Amniotic epithelial cell (primary cell): ENCODE data around the gene CALML4.
A peak's percentile ranks its signal among the peaks of the same experiment; 100 is the strongest.
"Not testable (repeated sequence)": the region's sequence is repeated elsewhere in the genome, so short reads cannot be mapped to it uniquely, and the experiment has no call there.

Source experiments
- DNase-seq: peaks from one replicate; pipeline ENCODE4 v3.0.0-alpha.2; 2010; ENCODE audit warnings: low read depth

Gene CALML4

DNA sequence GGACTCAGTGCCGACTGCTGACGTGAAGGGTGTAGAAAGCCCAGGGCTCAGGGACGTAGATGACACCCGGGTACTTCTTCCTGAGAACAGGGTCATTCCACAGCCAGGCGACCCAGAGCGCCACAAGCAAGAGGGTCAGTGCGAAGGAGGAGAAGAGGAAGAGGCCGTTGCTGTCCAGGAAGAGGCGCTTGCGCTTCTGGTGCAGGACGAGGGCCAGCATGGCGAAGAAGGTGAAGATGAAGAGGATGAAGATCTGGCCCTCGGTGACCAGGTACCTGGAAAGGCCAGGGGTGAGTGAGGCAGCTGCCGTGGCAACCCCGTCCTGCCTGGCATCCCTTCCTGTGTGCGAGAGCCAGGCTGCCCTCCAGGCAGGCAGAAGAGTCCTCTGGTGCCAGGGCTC, 3.0 kb upstream of the CALML4 start:
- DNase-seq: no peak

DNA sequence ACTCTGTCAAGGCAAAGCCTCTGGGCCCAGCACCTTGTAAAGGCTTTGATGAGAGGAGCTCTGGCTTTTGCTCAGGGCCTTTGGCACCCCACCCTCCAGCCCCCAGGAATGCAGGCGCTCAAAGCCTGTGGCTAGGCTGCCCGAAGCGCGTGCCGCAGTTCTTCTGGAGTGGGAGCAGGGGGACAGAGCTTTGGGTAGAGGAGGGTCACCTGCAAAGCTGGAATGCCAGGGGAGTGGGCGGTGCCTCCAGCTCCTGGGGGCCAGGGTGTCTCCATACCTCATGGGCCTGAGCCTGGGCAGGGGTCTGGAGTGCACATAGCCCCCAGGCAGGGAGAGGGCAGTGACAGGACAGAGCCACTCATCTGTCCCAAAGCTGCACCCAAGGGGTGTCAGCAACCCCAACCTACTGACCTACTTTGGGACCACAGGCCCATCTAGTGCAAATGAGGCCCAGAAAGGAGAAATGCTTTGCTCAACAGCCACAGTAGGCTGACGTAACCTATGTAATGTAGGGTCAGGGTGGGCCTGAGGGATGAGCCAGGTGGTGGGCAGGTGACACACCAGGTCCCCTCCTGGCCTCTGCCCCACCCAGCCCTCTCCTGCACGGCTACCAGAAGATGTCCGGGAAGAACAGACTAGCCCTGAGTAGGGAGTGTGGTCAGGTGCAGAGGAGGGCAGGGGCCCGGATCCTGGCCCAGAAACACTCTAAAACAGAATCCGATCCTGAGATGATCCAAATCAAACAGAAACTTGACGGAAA, 2.2 kb upstream of the CALML4 start:
- no peak for DNase-seq

DNA sequence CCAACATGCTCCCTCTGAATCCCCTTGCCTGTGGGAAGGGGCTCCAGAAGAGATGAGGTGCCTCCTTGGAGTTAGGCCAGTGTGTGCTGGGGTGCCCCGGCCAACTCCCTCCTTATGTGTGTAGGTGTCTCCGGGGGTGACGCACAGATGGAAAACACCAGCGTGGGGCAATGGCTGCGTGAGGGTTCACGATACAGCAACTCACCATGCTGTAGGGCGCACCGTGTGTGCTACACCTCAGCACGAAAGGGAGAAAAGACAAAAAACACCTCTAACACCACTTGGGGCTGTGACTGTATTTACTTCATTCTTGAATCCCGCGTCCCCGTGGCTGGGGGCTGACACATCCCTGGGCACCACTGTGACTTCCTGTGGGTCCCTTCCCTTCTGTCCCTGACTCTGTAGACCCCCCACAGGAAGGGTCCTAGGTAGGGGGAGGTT, 1.6 kb upstream of the CALML4 start:
- no peak for DNase-seq

DNA sequence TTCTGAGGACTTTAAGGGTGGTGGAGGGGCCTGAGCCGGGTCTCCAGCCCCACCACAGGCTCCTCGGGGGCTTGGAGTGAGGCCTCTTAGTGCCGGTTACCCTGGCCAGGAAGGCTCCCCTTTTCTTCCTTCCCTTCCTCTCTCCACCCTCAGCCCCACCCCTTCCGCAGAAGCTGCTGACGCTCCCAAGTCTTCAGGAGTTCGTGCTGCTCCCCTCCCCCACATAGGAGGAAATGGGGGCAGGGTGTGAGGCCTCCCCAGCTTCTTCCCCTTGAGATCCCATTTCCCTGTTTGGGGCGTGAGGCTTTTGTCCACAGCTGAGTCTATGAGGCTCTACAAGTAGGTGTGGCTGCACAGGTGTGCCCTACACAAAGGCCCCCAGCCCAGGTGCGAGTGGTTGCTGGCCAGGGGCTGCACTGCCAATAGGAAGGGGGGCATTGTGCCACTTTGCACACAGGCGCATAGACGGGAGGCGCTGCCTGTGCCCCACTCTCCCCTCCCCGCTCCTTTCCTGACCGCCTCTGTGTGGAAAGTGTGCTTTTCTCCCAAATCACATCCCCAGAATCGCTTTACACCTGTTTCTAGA, 915 bp upstream of the CALML4 start:
- DNase-seq: no peak

DNA sequence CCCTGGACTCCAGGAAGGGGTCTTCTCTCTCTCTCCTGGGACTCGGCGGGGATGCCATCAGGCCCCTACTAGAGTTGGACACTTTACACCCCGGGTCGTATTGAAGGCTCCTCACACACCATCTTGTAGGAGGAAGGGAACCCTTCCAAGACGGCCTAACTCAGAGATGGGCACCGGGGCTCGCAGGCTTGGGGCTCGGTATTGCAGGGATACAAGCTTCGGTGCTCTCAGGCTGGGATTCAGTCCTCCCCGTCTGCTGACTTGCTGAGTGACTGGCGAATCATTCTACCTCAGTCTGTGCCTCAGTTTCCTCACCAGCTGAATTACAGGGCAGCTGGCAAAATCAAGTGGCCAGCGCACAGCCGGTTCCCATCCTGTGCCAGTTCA, 419 bp upstream of the CALML4 start:
- no peak for DNase-seq

DNA sequence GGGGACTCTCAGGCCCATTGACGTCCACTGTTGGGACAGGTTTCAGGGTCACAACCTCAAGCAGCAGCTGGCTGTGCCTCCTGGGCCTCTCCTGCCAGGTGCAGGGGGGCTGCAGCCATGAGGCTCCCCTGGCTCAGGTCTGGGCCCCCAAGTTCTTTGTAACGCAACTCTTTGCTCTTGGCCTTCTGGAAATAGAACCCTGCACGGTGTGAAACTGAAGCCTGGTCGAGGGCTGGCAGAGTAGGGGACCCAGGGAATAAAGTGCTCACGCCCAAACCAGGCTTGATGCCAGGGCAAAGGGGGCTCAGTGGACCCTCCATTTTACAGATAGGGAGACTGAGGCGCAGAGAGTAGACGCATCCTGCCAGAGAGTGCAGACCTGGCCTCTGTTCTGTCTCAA, 771 bp downstream of the CALML4 start:
- DNase-seq: no peak

DNA sequence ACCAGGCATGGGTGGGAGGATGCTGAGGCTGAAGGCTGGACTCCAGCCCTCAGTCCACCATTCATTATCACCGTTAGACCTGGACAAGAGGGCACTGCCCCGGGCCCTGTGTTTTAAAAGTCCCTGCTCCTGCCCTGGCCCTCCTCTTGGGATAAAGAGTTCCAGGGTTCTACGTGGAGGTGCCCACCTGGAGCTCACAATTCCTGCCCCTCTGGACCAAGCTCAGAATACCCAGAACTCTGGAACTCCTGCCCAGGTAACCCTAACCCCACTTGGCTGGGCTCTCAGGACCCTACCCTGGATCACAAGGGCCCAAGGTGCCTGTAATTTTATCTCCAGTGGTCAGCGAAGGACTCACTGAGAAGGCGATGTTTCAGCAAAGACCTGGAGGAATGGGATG, 1.2 kb downstream of the CALML4 start:
- no peak for DNase-seq

DNA sequence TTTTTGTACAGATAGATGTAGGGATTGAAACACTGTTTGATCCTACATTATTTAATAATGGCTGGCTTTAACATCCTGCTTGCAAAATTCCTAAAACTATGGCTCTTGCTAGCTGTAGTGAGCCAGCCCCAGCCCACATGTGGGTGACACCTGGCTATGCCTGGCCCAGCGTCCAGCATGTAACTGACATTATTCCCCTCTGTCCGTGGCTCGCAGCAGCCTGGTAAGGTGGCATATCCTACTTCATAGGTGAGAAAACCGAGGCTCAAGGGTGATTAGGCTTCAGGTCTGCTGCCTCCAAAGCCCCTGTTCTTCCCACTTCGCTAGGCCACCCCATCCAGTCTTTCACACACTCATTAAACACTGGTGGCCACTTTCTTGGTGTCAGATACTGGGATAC, 1.6 kb downstream of the CALML4 start:
- DNase-seq: no peak

DNA sequence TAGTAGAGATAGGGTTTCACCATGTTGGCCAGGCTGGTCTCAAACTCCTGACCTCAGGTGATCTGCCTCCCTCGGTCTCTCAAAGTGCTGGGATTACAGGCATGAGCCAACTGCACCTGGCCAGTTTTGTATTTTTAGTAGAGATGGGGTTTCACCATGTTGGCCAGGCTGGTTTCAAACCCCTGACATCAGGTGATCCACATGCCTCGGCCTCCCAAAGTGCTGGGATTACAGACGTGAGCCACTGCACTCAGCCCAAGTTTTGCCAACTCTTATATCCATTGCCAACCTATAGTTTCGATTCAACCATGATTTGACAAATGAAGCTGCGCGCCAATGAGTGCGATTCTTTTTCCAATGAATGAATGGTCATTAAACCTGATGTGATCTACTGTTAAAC, 2.1 kb downstream of the CALML4 start:
- not testable (repeated sequence) for DNase-seq

DNA sequence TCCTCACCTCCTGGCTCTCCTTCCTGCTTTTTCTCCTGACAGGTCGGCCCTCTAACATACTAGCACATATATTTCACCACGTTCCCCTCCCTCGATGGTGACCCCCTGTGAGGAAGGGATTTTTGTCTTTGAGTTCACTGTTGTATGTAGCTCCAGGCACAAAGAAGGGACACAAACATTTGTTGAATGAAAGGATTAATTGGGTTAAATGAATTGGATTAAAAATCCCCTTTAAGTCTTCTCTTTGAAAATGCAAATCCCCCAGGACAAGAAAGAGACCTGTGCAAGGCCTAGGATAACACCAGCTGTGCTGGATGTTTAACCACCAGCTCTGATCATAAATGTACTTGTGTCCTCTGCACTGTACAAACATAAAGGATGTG, 3.3 kb downstream of the CALML4 start:
- DNase-seq: no peak

DNA sequence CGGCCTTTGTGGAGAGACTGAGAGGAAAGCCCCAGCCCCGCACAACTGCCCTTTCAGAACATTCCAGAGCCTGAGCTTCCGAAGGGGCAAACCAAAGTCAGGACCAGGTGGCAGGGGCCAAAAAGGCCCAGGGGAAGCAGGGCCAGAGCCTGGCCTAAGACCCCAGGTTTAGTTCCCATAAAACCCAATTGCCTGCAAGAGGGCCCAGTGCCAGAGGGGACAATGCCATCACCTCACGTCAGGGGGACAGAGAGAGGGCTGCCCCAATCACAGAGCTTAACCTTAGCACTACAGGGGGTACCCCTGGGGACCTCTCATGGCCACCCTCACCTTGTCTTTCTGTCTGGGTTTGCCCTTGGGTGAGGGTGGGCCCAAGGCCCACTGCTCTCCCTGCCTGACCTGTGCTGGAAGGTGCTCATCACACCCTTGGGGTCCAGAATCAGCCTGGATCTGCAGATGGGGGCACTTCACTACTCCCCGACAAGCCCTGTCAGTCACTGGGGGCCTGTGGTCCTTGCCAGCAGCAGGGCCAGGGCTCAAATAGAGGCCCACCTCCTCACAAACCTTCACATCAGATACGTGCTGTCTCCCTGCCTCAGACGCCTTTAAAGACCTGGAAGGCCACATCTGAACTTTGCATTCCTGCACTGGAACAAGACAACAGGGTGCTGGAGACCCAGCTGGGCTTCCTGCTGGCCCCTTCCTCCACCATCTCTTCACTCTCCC, 3.8 kb downstream of the CALML4 start:
- no peak for DNase-seq

DNA sequence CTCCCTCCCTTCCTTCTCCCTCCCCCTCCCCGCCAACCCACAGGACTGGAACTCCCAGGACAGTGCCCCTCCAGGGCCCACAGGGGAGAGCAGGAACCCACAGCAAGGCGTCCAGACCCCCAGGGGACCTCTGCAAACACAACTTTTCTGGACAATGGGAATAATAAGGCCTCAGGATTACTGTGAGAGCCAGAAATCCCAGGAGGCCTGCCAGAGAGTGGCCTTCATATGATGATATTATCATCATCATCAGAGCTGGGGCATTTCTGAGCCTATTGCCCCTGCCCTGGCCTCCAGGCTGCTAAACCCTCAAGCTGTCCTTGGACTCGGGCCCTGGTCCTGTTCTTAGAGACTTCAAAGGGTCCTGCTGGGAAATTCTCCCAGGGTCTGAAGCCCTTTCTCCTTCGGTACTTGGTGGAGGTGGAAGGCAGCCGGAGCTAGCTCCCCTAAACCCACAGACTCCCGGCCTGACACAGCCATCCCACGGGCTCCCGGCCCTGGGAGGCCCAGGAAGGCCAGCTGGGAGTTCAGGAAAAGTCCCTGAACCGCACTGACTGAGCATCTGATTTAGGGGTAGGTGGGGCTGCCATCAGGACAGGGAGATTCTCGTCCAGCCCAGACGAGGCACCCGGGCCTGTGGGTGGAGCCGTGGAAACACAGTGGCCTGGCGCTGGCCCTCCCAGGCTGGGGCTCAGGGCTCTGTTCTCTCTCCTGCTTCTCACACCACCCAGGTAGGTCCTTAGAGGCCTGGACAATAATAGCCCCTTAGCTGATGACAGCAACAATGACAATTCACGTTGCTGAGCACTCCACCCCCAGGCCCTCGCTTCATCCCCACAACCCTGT, 4.9 kb downstream of the CALML4 start:
- DNase-seq: peak; percentile 30

DNA sequence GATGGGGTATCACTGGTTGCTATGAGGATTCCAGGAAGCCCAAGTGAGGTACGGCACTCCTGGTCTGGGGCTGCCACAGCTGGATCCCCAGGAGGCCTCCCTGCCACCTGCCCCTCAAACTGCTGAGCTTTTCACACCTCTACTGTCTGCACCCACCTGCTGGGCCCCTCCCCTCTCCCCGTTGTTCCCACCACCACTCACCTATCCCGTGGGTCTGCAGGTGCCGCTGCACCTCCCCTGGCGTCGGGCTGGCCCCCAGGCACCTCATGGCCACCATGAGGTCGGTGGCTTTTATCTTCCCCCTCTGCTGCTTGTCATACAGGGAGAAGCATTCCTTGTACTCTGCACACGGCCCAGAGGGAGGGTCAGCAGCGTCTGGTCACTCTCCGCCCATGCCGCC, 5.8 kb downstream of the CALML4 start:
- no peak for DNase-seq

DNA sequence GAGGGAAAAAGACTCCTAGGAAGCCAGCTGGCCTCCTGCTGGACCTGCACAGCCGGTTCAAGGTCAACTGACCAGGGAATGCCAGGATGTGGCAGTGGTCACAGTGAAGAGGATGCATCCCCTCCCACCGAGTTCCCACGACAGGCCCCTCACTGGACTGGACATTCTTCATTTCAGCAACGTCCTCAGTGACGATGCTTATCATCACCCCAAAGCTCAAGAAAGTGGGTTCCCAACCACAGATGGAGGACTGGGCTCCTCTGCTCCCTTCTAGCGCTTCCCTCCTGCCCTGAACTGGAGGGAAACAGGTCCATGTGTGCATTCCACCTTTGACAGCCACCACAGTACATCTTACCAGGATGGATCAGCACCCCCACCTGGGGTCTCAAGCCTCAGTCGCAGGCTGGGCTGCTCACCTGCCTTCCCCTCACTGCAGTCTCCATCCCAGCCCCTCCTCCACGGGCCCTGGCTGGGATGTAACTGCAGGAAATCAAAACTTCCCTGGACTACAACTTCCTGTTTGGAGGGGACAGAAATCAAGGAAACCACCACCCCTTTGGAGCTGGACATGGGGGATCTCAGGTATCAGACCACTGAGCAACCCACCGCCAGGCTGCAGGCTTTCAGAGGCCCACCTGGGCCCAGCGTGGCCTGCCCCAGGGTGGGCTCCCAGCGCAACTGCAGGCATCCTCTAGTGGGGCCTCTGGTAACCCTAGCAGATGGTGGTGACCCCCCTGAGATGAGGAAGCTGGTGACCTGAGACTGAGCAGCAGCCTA, 7.3 kb downstream of the CALML4 start:
- no peak for DNase-seq

DNA sequence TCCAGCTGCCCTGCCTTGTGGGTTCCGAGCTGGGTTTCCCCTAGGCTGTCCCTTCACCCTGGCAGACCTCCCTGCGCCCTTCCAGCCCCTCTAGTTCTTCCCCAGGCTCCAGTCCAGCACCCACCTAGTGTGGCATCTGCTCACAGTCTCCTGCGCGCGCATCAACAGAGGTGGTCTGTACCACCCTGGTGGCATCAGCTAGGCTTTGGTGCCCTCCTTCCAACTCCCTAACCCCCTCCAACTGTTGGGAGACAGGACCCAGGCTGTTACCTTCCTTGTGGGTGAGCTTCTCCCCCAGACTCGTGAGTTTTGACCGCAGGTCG, 8.0 kb downstream of the CALML4 start:
- DNase-seq: no peak

DNA sequence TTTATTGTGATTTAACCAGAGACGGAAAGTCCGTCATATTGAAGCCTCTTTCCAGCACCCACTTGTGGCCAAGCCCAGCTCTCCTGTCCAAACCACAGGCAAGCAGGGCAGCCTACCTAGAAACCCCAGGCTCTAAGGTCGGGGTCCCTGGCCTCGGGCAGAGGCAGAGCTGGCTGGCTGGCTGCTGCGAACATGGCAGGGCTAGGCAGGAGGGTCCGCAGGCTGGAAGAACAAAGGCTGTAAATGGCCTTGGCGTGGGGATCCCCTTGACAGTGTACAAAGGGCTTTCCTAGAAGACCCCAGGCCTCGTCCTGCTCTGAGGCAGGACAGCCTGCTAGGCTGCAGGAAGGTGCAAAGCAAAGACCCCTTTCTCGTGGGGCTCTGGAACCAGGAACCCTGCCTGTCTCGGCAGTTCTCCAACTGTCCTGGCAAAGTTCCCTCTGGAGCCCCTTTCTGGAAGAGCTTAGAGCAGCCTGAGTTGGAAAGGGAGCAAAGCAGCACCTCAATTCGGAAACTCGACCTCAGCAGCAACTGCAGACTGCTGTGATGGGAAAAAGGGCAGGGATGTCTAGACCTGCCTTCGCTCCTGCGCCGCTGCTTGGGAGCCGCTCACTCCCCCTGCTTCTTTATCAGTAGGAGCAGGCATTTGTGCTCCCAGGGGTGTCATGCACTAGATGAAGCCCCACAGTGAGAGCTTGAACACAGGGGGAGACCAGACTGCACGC, 8.5 kb downstream of the CALML4 start:
- DNase-seq: no peak

DNA sequence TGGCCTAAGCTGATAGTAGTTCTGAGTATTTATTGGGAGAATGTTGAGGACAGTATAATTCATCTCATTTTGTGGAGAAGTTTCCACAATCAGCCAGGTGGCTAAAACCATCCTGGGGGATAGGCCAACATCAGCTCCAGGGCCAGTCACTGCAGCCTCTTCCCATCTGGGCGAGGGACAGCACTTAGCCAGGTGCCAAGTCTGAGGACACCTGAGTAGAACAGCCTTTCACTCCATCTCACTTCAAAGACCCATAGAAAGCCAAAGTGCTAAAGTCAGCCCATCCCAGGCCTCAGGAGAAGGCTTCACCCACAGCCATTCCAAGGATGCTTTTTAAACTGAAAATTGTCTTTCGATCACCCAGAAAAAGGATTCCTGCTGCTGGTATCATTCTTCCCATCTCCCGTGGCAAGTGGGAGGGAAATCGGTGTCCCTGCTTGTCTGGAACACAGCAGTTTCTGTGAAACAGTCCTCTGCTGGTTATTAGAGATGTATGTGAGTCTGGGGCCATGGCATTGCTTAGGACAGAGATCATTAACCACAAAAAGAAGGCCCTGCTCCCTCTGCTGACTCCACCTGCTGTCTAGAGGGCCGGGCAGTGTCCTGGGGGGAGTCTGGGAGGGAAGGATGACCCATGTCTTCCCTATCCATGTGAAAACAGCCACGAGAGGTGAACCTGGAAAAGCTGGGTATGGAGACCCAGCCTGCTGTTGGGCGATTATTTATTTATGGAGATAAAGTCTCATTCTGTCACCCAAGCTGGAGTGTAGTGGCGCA, 9.6 kb downstream of the CALML4 start:
- DNase-seq: no peak

DNA sequence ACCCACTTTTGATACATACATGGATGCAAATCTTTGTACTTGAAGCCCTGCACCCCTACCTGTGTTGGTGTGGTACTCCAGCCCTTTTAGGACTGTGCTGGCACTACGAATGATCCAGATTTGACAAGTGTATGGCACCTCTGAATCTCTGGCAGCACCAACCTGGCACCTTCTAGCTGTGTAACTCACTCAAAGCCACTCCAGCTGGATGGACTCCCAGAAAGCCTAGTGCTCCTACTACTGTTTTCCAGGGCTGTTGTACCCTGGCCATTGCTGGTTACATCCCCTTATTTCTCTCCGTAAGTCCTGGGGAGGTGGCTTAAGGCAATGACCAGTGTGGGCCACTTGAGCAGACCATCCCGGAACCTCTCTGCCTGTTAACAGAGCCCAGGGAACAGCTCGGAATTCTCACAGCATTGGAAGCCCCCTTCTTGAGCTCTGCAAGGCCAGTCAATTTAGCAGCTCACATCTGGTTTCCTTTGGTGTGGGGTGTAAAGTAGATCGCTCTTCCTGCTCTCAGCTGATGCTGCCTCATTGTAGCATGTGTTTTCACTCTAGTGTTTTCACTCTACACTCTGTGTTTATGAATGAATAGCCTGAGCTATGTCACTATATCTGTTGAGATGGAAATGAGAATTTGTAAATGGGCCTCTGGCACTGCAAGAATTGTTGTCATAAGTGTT, 12.2 kb downstream of the CALML4 start:
- DNase-seq: no peak

DNA sequence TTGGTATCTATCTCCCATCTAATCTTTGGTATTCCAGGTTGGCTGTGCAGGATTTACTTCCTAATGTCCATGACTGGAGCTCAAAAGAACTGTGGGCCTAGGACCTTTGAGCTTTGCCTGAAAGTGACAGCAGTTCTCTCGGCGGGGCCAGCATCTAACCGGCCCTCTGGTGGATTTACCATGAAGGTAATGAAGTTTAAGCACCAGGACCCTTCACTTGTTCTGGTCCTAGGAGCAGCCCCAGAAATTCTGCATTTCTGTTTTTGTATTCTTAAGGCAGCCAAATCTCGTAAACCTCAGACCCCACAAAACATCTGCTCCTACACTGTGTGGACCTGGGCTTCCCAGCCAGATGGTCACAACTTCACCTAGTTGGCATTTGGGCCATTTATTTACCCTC, 13.0 kb downstream of the CALML4 start:
- no peak for DNase-seq

DNA sequence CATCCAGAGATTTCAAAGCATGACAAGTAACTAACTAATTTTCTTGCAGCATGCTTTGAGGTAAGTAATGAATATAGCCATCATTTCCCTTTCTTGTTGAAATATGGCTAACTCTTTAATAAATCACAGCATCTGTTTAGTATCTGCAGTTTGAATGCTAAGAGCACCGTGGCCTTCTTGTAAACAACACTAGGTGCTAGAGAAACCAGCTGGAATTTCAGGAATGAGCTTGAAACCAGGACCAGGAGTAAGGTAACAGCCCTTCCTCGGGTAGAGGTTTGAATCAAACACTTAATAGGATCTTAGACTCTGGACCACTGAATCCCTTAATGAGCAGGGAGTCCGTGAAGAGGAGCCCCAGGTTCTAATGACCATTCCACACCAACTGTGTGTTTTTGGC, 13.6 kb downstream of the CALML4 start:
- DNase-seq: peak; percentile 44
